ENCODE data around the gene PHF5A.
"Not testable (repeated sequence)": the region's sequence is repeated elsewhere in the genome, so short reads cannot be mapped to it uniquely, and the experiment has no call there.

PHF5A gene

GRCh38 chr22:41469218-41469851 lies 843 bp upstream of the PHF5A start:
- peak overlapping the region; percentile 90 for H3K27ac ChIP-seq (ENCODE audit: low read length)
- H3K27me3 ChIP-seq (replicated peaks; ENCODE audit: insufficient read depth, low read length): no peaks in the 10 kb centered on the region
- H3K4me2 ChIP-seq (ENCODE audit: low read depth, low read length): peak overlapping the region; percentile 97
- peaks cover 23% of the 10 kb centered on the region for H3K4me1 ChIP-seq (ENCODE audit: low read length)
- H3K4me3 ChIP-seq (ENCODE audit: low read length): peak overlapping the region; percentile 96
- H3K9me2 ChIP-seq (replicated peaks; ENCODE audit: insufficient read depth, low read length): no peaks in the 10 kb centered on the region
- peak overlapping the region; percentile 50; the same call in 1 of the 2 replicates for H2AFZ ChIP-seq (ENCODE audit: low read length)
- 0 out of 2 replicates have a peak, but pooled peaks cover 14% of the 10 kb centered on the region for H4K20me1 ChIP-seq (ENCODE audit: insufficient read depth, low read length)
- peak; percentile 61 for DNase-seq
- H3K79me2 ChIP-seq (ENCODE audit: low read length): peaks cover 91% of the 10 kb centered on the region
- TF ChIP-seq EZH2phosphoT487 (IDR thresholded peaks at IDR 0.05; ENCODE audit: low read length) (no peak), EZH2 (optimal IDR thresholded peaks at IDR 0.05; ENCODE audit: low read depth, low read length) (no peak)
- TF ChIP-seq, protein P1, sequence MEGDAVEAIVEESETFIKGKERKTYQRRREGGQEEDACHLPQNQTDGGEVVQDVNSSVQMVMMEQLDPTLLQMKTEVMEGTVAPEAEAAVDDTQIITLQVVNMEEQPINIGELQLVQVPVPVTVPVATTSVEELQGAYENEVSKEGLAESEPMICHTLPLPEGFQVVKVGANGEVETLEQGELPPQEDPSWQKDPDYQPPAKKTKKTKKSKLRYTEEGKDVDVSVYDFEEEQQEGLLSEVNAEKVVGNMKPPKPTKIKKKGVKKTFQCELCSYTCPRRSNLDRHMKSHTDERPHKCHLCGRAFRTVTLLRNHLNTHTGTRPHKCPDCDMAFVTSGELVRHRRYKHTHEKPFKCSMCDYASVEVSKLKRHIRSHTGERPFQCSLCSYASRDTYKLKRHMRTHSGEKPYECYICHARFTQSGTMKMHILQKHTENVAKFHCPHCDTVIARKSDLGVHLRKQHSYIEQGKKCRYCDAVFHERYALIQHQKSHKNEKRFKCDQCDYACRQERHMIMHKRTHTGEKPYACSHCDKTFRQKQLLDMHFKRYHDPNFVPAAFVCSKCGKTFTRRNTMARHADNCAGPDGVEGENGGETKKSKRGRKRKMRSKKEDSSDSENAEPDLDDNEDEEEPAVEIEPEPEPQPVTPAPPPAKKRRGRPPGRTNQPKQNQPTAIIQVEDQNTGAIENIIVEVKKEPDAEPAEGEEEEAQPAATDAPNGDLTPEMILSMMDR (IDR thresholded peaks at IDR 0.05; ENCODE audit: low read length): no peak
- peaks cover 20% of the 10 kb centered on the region; the same call in 1 of the 2 replicates for H3K36me3 ChIP-seq (replicated peaks; ENCODE audit: insufficient read depth, low read length)
- peak overlapping the region; percentile 97 for H3K9ac ChIP-seq (ENCODE audit: low read length)
- peaks cover 4% of the 10 kb centered on the region for H3F3A ChIP-seq (ENCODE audit: insufficient read depth, low read length)
- no peaks in the 10 kb centered on the region for H3K9me3 ChIP-seq (replicated peaks; ENCODE audit: insufficient read depth, low read length)

- TF ChIP-seq EZH2phosphoT487 (IDR thresholded peaks at IDR 0.05; ENCODE audit: low read length) (no peak), EZH2 (optimal IDR thresholded peaks at IDR 0.05; ENCODE audit: low read depth, low read length) (no peak)
- TF ChIP-seq, protein P1 (IDR thresholded peaks at IDR 0.05; ENCODE audit: low read length): no peak
- Histone ChIP-seq H3K36me3 (replicated peaks; ENCODE audit: insufficient read depth, low read length) (peaks cover 16% of the 10 kb centered on the region; the same call in 1 of the 2 replicates), H3K4me3 (ENCODE audit: low read length) (no peak overlapping the region), H3K27ac (ENCODE audit: low read length) (no peak overlapping the region), H3K4me2 (ENCODE audit: low read depth, low read length) (no peak overlapping the region), H3F3A (ENCODE audit: insufficient read depth, low read length) (no peaks in the 10 kb centered on the region), H4K20me1 (ENCODE audit: insufficient read depth, low read length) (no peaks in the 10 kb centered on the region), H3K79me2 (ENCODE audit: low read length) (peaks cover 38% of the 10 kb centered on the region), H2AFZ (ENCODE audit: low read length) (no peak overlapping the region), H3K9me2 (replicated peaks; ENCODE audit: insufficient read depth, low read length) (no peaks in the 10 kb centered on the region), H3K9me3 (replicated peaks; ENCODE audit: insufficient read depth, low read length) (no peaks in the 10 kb centered on the region), H3K4me1 (ENCODE audit: low read length) (no peaks in the 10 kb centered on the region), H3K9ac (ENCODE audit: low read length) (no peak overlapping the region), H3K27me3 (replicated peaks; ENCODE audit: insufficient read depth, low read length) (no peaks in the 10 kb centered on the region)
- no peak for DNase-seq
These were observed 6.6 kb downstream of the PHF5A start for GRCh38 chr22:41461901-41462300.

DNA sequence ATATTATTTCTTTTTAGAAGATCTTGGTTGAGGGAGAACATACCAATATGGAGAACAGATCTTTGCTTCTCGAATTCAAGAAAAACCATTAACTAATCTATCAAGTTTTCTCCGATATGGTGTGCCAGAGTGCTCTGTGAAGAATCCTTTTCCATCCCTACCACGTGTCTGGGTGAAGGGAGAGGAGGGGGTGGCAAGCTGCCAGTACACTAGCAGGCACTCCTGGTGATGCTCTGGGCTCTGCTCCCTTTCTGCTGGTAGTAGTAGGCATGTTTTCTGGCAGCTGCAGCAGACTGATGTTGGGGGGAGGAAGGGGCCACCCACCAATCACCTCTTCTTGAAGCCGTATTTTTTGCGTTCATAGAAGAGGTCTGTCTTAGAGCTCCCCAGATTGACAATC lies 8.4 kb downstream of the PHF5A start:
- not testable (repeated sequence) for H3K27ac ChIP-seq (ENCODE audit: low read length); H3K9me3 ChIP-seq (replicated peaks; ENCODE audit: insufficient read depth, low read length); H2AFZ ChIP-seq (ENCODE audit: low read length); H3K4me1 ChIP-seq (ENCODE audit: low read length); H3K9ac ChIP-seq (ENCODE audit: low read length); H3K4me3 ChIP-seq (ENCODE audit: low read length); H3K9me2 ChIP-seq (replicated peaks; ENCODE audit: insufficient read depth, low read length); H4K20me1 ChIP-seq (ENCODE audit: insufficient read depth, low read length); DNase-seq; H3K27me3 ChIP-seq (replicated peaks; ENCODE audit: insufficient read depth, low read length); H3F3A ChIP-seq (ENCODE audit: insufficient read depth, low read length); H3K4me2 ChIP-seq (ENCODE audit: low read depth, low read length)
- peaks cover 23% of the 10 kb centered on the region for H3K79me2 ChIP-seq (ENCODE audit: low read length)
- H3K36me3 ChIP-seq (replicated peaks; ENCODE audit: insufficient read depth, low read length): peaks cover 13% of the 10 kb centered on the region; the same call in 1 of the 2 replicates

- Histone ChIP-seq H3K27me3 (replicated peaks; ENCODE audit: insufficient read depth, low read length) (no peaks in the 10 kb centered on the region), H3K27ac (ENCODE audit: low read length) (no peak overlapping the region), H3K4me2 (ENCODE audit: low read depth, low read length) (no peak overlapping the region), H3K36me3 (replicated peaks; ENCODE audit: insufficient read depth, low read length) (peaks cover 7% of the 10 kb centered on the region; the same call in 1 of the 2 replicates), H3K9ac (ENCODE audit: low read length) (no peak overlapping the region), H3K9me3 (replicated peaks; ENCODE audit: insufficient read depth, low read length) (no peaks in the 10 kb centered on the region), H3K4me1 (ENCODE audit: low read length) (no peaks in the 10 kb centered on the region), H3K79me2 (ENCODE audit: low read length) (peaks cover 17% of the 10 kb centered on the region), H2AFZ (ENCODE audit: low read length) (no peak overlapping the region), H3F3A (ENCODE audit: insufficient read depth, low read length) (no peaks in the 10 kb centered on the region), H3K9me2 (replicated peaks; ENCODE audit: insufficient read depth, low read length) (no peaks in the 10 kb centered on the region), H4K20me1 (ENCODE audit: insufficient read depth, low read length) (no peaks in the 10 kb centered on the region), H3K4me3 (ENCODE audit: low read length) (no peak overlapping the region)
- TF ChIP-seq EZH2 (optimal IDR thresholded peaks at IDR 0.05; ENCODE audit: low read depth, low read length) (no peak), EZH2phosphoT487 (IDR thresholded peaks at IDR 0.05; ENCODE audit: low read length) (no peak)
- TF ChIP-seq, protein P1 (IDR thresholded peaks at IDR 0.05; ENCODE audit: low read length): no peak
- no peak for DNase-seq
These were observed 9.1 kb downstream of the PHF5A start for GRCh38 chr22:41459431-41459830.

All from MM.1S (cell line).